GM23338 (cell line): ENCODE measurements around the gene JAGN1. TPM values are rescaled to one million over a fixed set of nuclear protein-coding genes. Genes with fewer than 3 reads are reported as not detected.

Source experiments
- ATAC-seq: fragments of 200-7000 bp; cut with Tn5 transposase; 3 replicates; pipeline ENCODE4 v1.9.1; 2020
- DNase-seq: peaks from one replicate; pipeline ENCODE4 v3.0.0-alpha.2; 2015; ENCODE audit warnings: low spot score
- H2AFZ ChIP-seq: fragments of 200-600 bp; sonication (generic); 2 replicates; pipeline ENCODE4 v1.8.0; 2016; ENCODE audit warnings: antibody characterized with exemption, mild to moderate bottlenecking, moderate library complexity
- H3F3A ChIP-seq: fragments of 200-600 bp; sonication (generic); replicated peaks from 2 replicates; pipeline ENCODE4 v1.8.0; 2017; ENCODE audit warnings: antibody characterized with exemption, mixed run types, low read depth
- H3K27ac ChIP-seq: fragments of 200-600 bp; sonication (generic); 2 replicates; pipeline ENCODE4 v1.6.1; 2016; ENCODE audit warnings: low read depth
- H3K27me3 ChIP-seq: fragments of 200-600 bp; sonication (generic); 2 replicates; pipeline ENCODE4 v1.8.0; 2016; ENCODE audit warnings: mild to moderate bottlenecking, mixed run types, moderate library complexity; ENCODE audit not compliant: insufficient read depth
- H3K36me3 ChIP-seq: fragments of 200-600 bp; sonication (generic); 2 replicates; pipeline ENCODE4 v1.8.0; 2016; ENCODE audit warnings: mild to moderate bottlenecking; ENCODE audit not compliant: insufficient read depth
- H3K4me1 ChIP-seq: fragments of 200-600 bp; sonication (generic); 2 replicates; pipeline ENCODE4 v1.8.0; 2016; ENCODE audit warnings: mild to moderate bottlenecking, moderate library complexity; ENCODE audit not compliant: insufficient read depth
- H3K4me2 ChIP-seq: fragments of 200-600 bp; sonication (generic); 2 replicates; pipeline ENCODE4 v1.7.1; 2017; ENCODE audit warnings: mixed run types
- H3K4me3 ChIP-seq: fragments of 200-600 bp; sonication (generic); 2 replicates; pipeline ENCODE4 v1.6.1; 2016; ENCODE audit warnings: mixed run types
- H3K79me2 ChIP-seq: fragments of 200-600 bp; sonication (generic); replicated peaks from 2 replicates; pipeline ENCODE4 v1.8.0; 2017; ENCODE audit warnings: mild to moderate bottlenecking; ENCODE audit not compliant: insufficient read depth
- H3K9me2 ChIP-seq: fragments of 200-600 bp; sonication (generic); 2 replicates; pipeline ENCODE4 v1.8.0; 2017; ENCODE audit not compliant: insufficient read depth
- H4K20me1 ChIP-seq: fragments of 200-600 bp; sonication (generic); replicated peaks from 2 replicates; pipeline ENCODE4 v1.8.0; 2017; ENCODE audit warnings: mild to moderate bottlenecking; ENCODE audit not compliant: insufficient read depth
- H3K27ac Mint-ChIP-seq: 2 replicates; pipeline ENCODE4 v1.8.0; 2020; ENCODE audit warnings: inconsistent platforms, mild to moderate bottlenecking, moderate library complexity, mixed read lengths
- H3K27me3 Mint-ChIP-seq: 3 replicates; pipeline ENCODE4 v1.8.0; 2022; ENCODE audit warnings: low read depth, mild to moderate bottlenecking, moderate library complexity, mixed read lengths, inconsistent platforms; ENCODE audit not compliant: insufficient read depth, poor library complexity
- H3K36me3 Mint-ChIP-seq: 3 replicates; pipeline ENCODE4 v1.8.0; 2021; ENCODE audit warnings: low read depth, mild to moderate bottlenecking, inconsistent platforms, moderate library complexity, mixed read lengths
- H3K4me1 Mint-ChIP-seq: 3 replicates; pipeline ENCODE4 v1.8.0; 2020; ENCODE audit warnings: mild to moderate bottlenecking, inconsistent platforms, mixed read lengths
- H3K4me3 Mint-ChIP-seq: 3 replicates; pipeline ENCODE4 v1.8.0; 2021; ENCODE audit warnings: moderate library complexity, mild to moderate bottlenecking, inconsistent platforms, mixed read lengths
- H3K9me3 Mint-ChIP-seq: 3 replicates; pipeline ENCODE4 v1.8.0; 2020; ENCODE audit warnings: moderate library complexity, mild to moderate bottlenecking, inconsistent platforms, mixed read lengths
- CTCF ChIP-seq, 2 experiments: fragments of 200-600 bp in 1 of 2; sonication (generic) in 1 of 2; conservative IDR thresholded peaks; 2 replicates each; pipeline versions ENCODE4 v1.5.1 to v1.6.1; 2016 to 2017; ENCODE audit warnings: antibody characterized with exemption in 2 of 2, low read depth in 2 of 2, mild to moderate bottlenecking in 2 of 2, moderate library complexity in 1 of 2
- EZH2 ChIP-seq: fragments of 200-600 bp; sonication (generic); IDR thresholded peaks from one replicate; pipeline ENCODE4 v1.8.0; 2017; ENCODE audit warnings: antibody characterized with exemption, mild to moderate bottlenecking, low read depth; ENCODE audit not compliant: unreplicated experiment
- JUNB ChIP-seq: IDR thresholded peaks from one replicate; pipeline ENCODE4 v1.6.1; 2016; ENCODE audit warnings: antibody characterized with exemption; ENCODE audit not compliant: unreplicated experiment
- STAT1 ChIP-seq: IDR thresholded peaks from one replicate; pipeline ENCODE4 v1.6.1; 2016; ENCODE audit warnings: antibody characterized with exemption; ENCODE audit not compliant: unreplicated experiment
- ZNF114 ChIP-seq: fragments of 250-450 bp; sonication (Bioruptor Pico); IDR thresholded peaks from 2 replicates; pipeline ENCODE4 v1.5.0; 2020; ENCODE audit warnings: mild to moderate bottlenecking, moderate library complexity
- polyA plus RNA-seq: library from polyadenylated mRNA; unstranded; fragments of >200 nt; fragmentation: Nextera tagmentation; extraction: Ambion mirVana; gene quantifications from 2 replicates; pipeline ENCODE4 v1.2.1, GENCODE V29; 2016
- total RNA-seq: library from RNA; depleted of rRNA; stranded (reverse); fragments of >200 nt; shearing (Covaris generic); gene quantifications from 2 replicates; pipeline ENCODE4 v1.2.3, GENCODE V29; 2014
- TF ChIP-seq, protein P1 (sequence below): IDR thresholded peaks from one replicate; pipeline ENCODE4 v1.6.1; 2018; ENCODE audit warnings: antibody characterized with exemption; ENCODE audit not compliant: unreplicated experiment
- TF ChIP-seq, protein P2 (sequence below): fragments of 250-450 bp; sonication (Bioruptor Pico); IDR thresholded peaks from 2 replicates; pipeline ENCODE4 v1.5.0; 2020; ENCODE audit warnings: mild to moderate bottlenecking, moderate library complexity

JAGN1 gene
- total and polyA plus RNA-seq, 2 experiments from 2014 or later: 22.5 to 32.0 TPM

DNA sequence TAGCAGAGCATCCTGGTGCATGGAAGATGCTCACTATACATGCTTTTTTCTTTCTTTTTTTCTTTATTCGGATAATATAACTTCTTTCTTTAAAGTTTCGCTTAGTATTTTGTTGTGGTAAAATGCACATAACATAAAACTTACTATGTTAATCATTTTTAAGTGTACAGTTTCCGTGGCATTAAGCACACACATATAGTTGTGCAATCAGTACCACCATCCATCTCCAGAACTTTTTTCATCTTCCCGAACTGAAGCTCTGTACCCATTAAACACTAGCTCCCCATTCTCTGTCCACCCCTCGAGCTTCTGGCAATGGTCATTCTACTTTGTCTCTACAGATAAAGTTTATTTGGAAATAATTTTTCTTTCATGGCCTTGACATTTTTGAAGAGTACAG is 1.0 kb upstream of the JAGN1 start (continued):
- TF ChIP-seq, protein P1, sequence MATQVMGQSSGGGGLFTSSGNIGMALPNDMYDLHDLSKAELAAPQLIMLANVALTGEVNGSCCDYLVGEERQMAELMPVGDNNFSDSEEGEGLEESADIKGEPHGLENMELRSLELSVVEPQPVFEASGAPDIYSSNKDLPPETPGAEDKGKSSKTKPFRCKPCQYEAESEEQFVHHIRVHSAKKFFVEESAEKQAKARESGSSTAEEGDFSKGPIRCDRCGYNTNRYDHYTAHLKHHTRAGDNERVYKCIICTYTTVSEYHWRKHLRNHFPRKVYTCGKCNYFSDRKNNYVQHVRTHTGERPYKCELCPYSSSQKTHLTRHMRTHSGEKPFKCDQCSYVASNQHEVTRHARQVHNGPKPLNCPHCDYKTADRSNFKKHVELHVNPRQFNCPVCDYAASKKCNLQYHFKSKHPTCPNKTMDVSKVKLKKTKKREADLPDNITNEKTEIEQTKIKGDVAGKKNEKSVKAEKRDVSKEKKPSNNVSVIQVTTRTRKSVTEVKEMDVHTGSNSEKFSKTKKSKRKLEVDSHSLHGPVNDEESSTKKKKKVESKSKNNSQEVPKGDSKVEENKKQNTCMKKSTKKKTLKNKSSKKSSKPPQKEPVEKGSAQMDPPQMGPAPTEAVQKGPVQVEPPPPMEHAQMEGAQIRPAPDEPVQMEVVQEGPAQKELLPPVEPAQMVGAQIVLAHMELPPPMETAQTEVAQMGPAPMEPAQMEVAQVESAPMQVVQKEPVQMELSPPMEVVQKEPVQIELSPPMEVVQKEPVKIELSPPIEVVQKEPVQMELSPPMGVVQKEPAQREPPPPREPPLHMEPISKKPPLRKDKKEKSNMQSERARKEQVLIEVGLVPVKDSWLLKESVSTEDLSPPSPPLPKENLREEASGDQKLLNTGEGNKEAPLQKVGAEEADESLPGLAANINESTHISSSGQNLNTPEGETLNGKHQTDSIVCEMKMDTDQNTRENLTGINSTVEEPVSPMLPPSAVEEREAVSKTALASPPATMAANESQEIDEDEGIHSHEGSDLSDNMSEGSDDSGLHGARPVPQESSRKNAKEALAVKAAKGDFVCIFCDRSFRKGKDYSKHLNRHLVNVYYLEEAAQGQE: no peak

DNA sequence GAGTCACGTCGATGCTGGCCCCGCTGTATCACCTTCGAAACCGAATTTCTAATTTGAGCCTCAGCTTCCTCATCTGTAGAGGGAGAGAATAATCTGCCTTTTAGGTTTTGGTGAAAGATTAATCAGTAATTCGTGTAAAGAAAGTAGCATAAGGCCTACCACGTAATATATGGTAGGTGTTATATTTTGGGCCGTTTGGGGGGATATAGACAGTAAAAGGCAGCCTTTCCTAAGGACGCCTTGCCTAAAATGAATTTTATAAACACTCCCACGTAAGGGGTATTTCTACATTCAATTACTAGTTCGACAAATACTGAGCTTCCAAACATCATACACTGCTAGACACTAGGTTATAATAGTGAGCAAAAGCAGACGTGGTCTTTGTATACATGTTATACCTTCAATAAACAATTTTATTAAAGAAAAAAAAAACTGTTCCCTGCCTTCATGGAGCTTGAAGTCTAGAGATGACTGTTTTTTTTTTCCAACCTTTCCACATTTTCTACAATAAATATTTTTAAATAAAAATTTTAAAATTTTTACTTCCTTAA is 737 bp downstream of the JAGN1 start:
- Histone ChIP-seq H3K36me3 (0 out of 2 replicates have a peak, but pooled peaks cover 9% of the 10 kb centered on the region), H3K4me1 (peaks cover 5% of the 10 kb centered on the region; the same call in 1 of the 2 replicates), H2AFZ (peak overlapping the region; percentile 95), H3K27me3 (no peaks in the 10 kb centered on the region), H3K9me2 (no peaks in the 10 kb centered on the region), H3K4me3 (peak overlapping the region; percentile 100), H3F3A (peaks cover 9% of the 10 kb centered on the region; the same call in 1 of the 2 replicates), H4K20me1 (peaks cover 4% of the 10 kb centered on the region; the same call in 1 of the 2 replicates), H3K4me2 (peak overlapping the region; percentile 99), H3K79me2 (peaks cover 17% of the 10 kb centered on the region), H3K27ac (0 out of 2 replicates have a peak overlapping the region, but pooled peaks have one; percentile 72)
- peak overlapping the region; percentile 99; the same call in 1 of the 2 replicates for H3K27ac Mint-ChIP-seq
- peak overlapping the region; percentile 99 for H3K4me3 Mint-ChIP-seq
- peaks cover 11% of the 10 kb centered on the region for H3K27me3 Mint-ChIP-seq
- H3K4me1 Mint-ChIP-seq: peaks cover 12% of the 10 kb centered on the region
- no peak for ATAC-seq
- no peak for DNase-seq
- peaks cover 33% of the 10 kb centered on the region for H3K36me3 Mint-ChIP-seq
- H3K9me3 Mint-ChIP-seq: no peaks in the 10 kb centered on the region
- TF ChIP-seq STAT1 (no peak), CTCF (conservative IDR thresholded peaks at IDR 0.05; ENCODE audit: low read depth in 2 of 2) (no peak), ZNF114 (no peak), JUNB (no peak), EZH2 (no peak)
- TF ChIP-seq, protein P2, sequence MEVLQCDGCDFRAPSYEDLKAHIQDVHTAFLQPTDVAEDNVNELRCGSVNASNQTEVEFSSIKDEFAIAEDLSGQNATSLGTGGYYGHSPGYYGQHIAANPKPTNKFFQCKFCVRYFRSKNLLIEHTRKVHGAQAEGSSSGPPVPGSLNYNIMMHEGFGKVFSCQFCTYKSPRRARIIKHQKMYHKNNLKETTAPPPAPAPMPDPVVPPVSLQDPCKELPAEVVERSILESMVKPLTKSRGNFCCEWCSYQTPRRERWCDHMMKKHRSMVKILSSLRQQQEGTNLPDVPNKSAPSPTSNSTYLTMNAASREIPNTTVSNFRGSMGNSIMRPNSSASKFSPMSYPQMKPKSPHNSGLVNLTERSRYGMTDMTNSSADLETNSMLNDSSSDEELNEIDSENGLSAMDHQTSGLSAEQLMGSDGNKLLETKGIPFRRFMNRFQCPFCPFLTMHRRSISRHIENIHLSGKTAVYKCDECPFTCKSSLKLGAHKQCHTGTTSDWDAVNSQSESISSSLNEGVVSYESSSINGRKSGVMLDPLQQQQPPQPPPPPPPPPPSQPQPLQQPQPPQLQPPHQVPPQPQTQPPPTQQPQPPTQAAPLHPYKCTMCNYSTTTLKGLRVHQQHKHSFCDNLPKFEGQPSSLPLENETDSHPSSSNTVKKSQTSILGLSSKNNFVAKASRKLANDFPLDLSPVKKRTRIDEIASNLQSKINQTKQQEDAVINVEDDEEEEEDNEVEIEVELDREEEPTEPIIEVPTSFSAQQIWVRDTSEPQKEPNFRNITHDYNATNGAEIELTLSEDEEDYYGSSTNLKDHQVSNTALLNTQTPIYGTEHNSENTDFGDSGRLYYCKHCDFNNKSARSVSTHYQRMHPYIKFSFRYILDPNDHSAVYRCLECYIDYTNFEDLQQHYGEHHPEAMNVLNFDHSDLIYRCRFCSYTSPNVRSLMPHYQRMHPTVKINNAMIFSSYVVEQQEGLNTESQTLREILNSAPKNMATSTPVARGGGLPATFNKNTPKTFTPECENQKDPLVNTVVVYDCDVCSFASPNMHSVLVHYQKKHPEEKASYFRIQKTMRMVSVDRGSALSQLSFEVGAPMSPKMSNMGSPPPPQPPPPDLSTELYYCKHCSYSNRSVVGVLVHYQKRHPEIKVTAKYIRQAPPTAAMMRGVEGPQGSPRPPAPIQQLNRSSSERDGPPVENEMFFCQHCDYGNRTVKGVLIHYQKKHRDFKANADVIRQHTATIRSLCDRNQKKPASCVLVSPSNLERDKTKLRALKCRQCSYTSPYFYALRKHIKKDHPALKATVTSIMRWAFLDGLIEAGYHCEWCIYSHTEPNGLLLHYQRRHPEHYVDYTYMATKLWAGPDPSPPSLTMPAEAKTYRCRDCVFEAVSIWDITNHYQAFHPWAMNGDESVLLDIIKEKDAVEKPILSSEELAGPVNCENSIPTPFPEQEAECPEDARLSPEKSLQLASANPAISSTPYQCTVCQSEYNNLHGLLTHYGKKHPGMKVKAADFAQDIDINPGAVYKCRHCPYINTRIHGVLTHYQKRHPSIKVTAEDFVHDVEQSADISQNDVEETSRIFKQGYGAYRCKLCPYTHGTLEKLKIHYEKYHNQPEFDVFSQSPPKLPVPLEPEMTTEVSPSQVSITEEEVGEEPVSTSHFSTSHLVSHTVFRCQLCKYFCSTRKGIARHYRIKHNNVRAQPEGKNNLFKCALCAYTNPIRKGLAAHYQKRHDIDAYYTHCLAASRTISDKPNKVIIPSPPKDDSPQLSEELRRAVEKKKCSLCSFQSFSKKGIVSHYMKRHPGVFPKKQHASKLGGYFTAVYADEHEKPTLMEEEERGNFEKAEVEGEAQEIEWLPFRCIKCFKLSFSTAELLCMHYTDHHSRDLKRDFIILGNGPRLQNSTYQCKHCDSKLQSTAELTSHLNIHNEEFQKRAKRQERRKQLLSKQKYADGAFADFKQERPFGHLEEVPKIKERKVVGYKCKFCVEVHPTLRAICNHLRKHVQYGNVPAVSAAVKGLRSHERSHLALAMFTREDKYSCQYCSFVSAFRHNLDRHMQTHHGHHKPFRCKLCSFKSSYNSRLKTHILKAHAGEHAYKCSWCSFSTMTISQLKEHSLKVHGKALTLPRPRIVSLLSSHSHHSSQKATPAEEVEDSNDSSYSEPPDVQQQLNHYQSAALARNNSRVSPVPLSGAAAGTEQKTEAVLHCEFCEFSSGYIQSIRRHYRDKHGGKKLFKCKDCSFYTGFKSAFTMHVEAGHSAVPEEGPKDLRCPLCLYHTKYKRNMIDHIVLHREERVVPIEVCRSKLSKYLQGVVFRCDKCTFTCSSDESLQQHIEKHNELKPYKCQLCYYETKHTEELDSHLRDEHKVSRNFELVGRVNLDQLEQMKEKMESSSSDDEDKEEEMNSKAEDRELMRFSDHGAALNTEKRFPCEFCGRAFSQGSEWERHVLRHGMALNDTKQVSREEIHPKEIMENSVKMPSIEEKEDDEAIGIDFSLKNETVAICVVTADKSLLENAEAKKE (CRISPR knock-in tag): no peak
- TF ChIP-seq, protein P1: no peak
